PC-9 (cell line): ENCODE measurements around the gene SVOPL. TPM values are rescaled to one million over a fixed set of nuclear protein-coding genes. Genes with fewer than 3 reads are reported as not detected.

Experiments
- BruUV-seq: library from RNA; stranded (reverse); fragments of 400-500 nt; replicated peaks from 2 replicates; lab custom pipeline; 2021; lab: Mats Ljungman, UMichigan
- CTCF ChIA-PET: fragments of 300-600 bp; sonication (Branson Sonifier 250); formaldehyde crosslinking; loops from one replicate; lab custom pipeline; 2022; ENCODE audit warnings: antibody characterized with exemption; lab: Charles Lee
- POLR2A ChIA-PET: fragments of 300-600 bp; sonication (Branson Sonifier 250); formaldehyde crosslinking; loops from one replicate; lab custom pipeline; 2022; ENCODE audit warnings: antibody characterized with exemption; ENCODE audit not compliant: unreplicated experiment; lab: Charles Lee
- DNase-seq, 2 experiments: peaks; one replicate each; pipeline versions ENCODE4 v3.0.0 to v3.0.0-alpha.2; 2015 to 2022; ENCODE audit warnings: mixed read lengths in 1 of 2
- H2AFZ ChIP-seq: fragments of 200-600 bp; sonication (generic); 2 replicates; pipeline ENCODE4 v1.8.1; 2017; ENCODE audit warnings: antibody characterized with exemption
- H3F3A ChIP-seq: fragments of 200-600 bp; sonication (generic); 2 replicates; pipeline ENCODE4 v1.8.1; 2017; ENCODE audit warnings: antibody characterized with exemption, mild to moderate bottlenecking, low read depth; ENCODE audit not compliant: insufficient read depth
- H3K27ac ChIP-seq: fragments of 200-600 bp; sonication (generic); 2 replicates; pipeline ENCODE4 v1.6.1; 2016; ENCODE audit warnings: mixed run types
- H3K27me3 ChIP-seq: fragments of 200-600 bp; sonication (generic); 2 replicates; pipeline ENCODE4 v1.6.1; 2016; ENCODE audit warnings: low read depth, mixed run types; ENCODE audit not compliant: insufficient read depth
- H3K36me3 ChIP-seq: fragments of 200-600 bp; sonication (generic); 2 replicates; pipeline ENCODE4 v1.6.1; 2016; ENCODE audit warnings: low read depth, mixed run types
- H3K4me1 ChIP-seq: fragments of 200-600 bp; sonication (generic); replicated peaks from 2 replicates; pipeline ENCODE4 v1.6.1; 2016; ENCODE audit warnings: mixed run types; ENCODE audit not compliant: insufficient read depth
- H3K4me2 ChIP-seq: fragments of 200-600 bp; sonication (generic); 2 replicates; pipeline ENCODE4 v1.6.1; 2017; ENCODE audit warnings: mixed run types
- H3K4me3 ChIP-seq: fragments of 200-600 bp; sonication (generic); 2 replicates; pipeline ENCODE4 v1.6.1; 2016; ENCODE audit warnings: mixed run types
- H3K79me2 ChIP-seq: fragments of 200-600 bp; sonication (generic); 2 replicates; pipeline ENCODE4 v1.6.1; 2017; ENCODE audit warnings: low read depth, mixed run types
- H3K9me2 ChIP-seq: fragments of 200-600 bp; sonication (generic); 2 replicates; pipeline ENCODE4 v1.8.1; 2017; ENCODE audit warnings: mild to moderate bottlenecking; ENCODE audit not compliant: insufficient read depth
- H3K9me3 ChIP-seq: fragments of 200-600 bp; sonication (generic); 2 replicates; pipeline ENCODE4 v1.8.1; 2016; ENCODE audit warnings: low read depth; ENCODE audit not compliant: insufficient read depth
- H4K20me1 ChIP-seq: fragments of 200-600 bp; sonication (generic); 2 replicates; pipeline ENCODE4 v1.8.1; 2017; ENCODE audit not compliant: insufficient read depth
- CTCF ChIP-seq: fragments of 200-600 bp; sonication (generic); conservative IDR thresholded peaks from 2 replicates; pipeline ENCODE4 v1.6.1; 2017; ENCODE audit warnings: mixed run types, antibody characterized with exemption, mild to moderate bottlenecking, moderate library complexity
- EZH2 ChIP-seq: fragments of 200-600 bp; sonication (generic); IDR thresholded peaks from 2 replicates; pipeline ENCODE4 v1.8.0; 2017; ENCODE audit warnings: antibody characterized with exemption, low read depth
- intact Hi-C: fragments of 100-400 bp; cut with micrococcal nuclease; formaldehyde crosslinking; loops from one replicate; pipeline ENCODE4 v1.10.0; 2022; ENCODE audit not compliant: unreplicated experiment
- total RNA-seq: library from RNA; stranded (reverse); gene quantifications from 2 replicates; pipeline ENCODE4 v1.2.3, GENCODE V29; 2021

Gene SVOPL
- total RNA-seq, 1 experiment from 2014 or later, result 0.70 TPM

GRCh38 chr7:138608275-138608674, 92.9 kb downstream of the SVOPL start:
- TF ChIP-seq EZH2 (no peak), CTCF (no peak)
- no peaks in the 10 kb centered on the region for H3K79me2 ChIP-seq
- no peaks in the 10 kb centered on the region for H3F3A ChIP-seq
- no peaks in the 10 kb centered on the region for H3K27me3 ChIP-seq
- H3K4me3 ChIP-seq, result no peak overlapping the region
- H3K27ac ChIP-seq, result no peak overlapping the region
- no peaks in the 10 kb centered on the region for H3K36me3 ChIP-seq
- CTCF ChIA-PET, result no interaction called here
- H4K20me1 ChIP-seq, result no peaks in the 10 kb centered on the region
- POLR2A ChIA-PET, result no interaction called here
- intact Hi-C loops, result no loop called here
- H3K4me2 ChIP-seq, result no peak overlapping the region
- H2AFZ ChIP-seq, result no peak overlapping the region
- no peaks in the 10 kb centered on the region for H3K9me3 ChIP-seq
- no peak for DNase-seq
- no peaks in the 10 kb centered on the region for H3K4me1 ChIP-seq
- 0 out of 2 replicates have a peak, but pooled peaks cover 3% of the 10 kb centered on the region for H3K9me2 ChIP-seq
- BruUV-seq, result no TSS peak

GRCh38 chr7:138607216-138608126, 93.7 kb downstream of the SVOPL start:
- no peaks in the 10 kb centered on the region for H3K79me2 ChIP-seq
- H3K4me2 ChIP-seq, result no peak overlapping the region
- intact Hi-C loops, result no loop called here
- no peak overlapping the region for H3K27ac ChIP-seq
- POLR2A ChIA-PET, result no interaction called here
- H3K4me1 ChIP-seq, result no peaks in the 10 kb centered on the region
- BruUV-seq, result no TSS peak
- H3K36me3 ChIP-seq, result no peaks in the 10 kb centered on the region
- no peaks in the 10 kb centered on the region for H3K9me3 ChIP-seq
- H3F3A ChIP-seq, result no peaks in the 10 kb centered on the region
- 0 out of 2 replicates have a peak, but pooled peaks cover 3% of the 10 kb centered on the region for H3K9me2 ChIP-seq
- DNase-seq, result no peak
- no peak overlapping the region for H3K4me3 ChIP-seq
- no peak overlapping the region for H2AFZ ChIP-seq
- no peaks in the 10 kb centered on the region for H3K27me3 ChIP-seq
- TF ChIP-seq CTCF, result no peak
- TF ChIP-seq EZH2, result no peak
- H4K20me1 ChIP-seq, result no peaks in the 10 kb centered on the region
- CTCF ChIA-PET, result no interaction called here

GRCh38 chr7:138606236-138606635, 94.9 kb downstream of the SVOPL start:
- Histone ChIP-seq H3K27me3 (no peaks in the 10 kb centered on the region), H3K9me3 (no peaks in the 10 kb centered on the region), H3K36me3 (no peaks in the 10 kb centered on the region), H3K9me2 (0 out of 2 replicates have a peak, but pooled peaks cover 3% of the 10 kb centered on the region), H3K27ac (no peak overlapping the region), H3K79me2 (no peaks in the 10 kb centered on the region), H4K20me1 (no peaks in the 10 kb centered on the region), H3F3A (no peaks in the 10 kb centered on the region), H3K4me1 (no peaks in the 10 kb centered on the region), H3K4me2 (no peak overlapping the region), H3K4me3 (no peak overlapping the region), H2AFZ (no peak overlapping the region)
- CTCF ChIA-PET, result no interaction called here
- POLR2A ChIA-PET, result no interaction called here
- no TSS peak for BruUV-seq
- TF ChIP-seq CTCF (no peak), EZH2 (no peak)
- DNase-seq, result no peak
- intact Hi-C loops, result no loop called here
